Cerebellar cortex (tissue), 1 donor: Measurements from ENCODE around the gene CRY2.

Experiments used
- DNase-seq: peaks from one replicate; pipeline ENCODE4 v3.0.0-alpha.2; 2015; ENCODE audit warnings: low spot score

CRY2 gene

GRCh38 chr11:45879803-45880686 is 32.8 kb downstream of the CRY2 start:
- DNase-seq = no peak

DNA sequence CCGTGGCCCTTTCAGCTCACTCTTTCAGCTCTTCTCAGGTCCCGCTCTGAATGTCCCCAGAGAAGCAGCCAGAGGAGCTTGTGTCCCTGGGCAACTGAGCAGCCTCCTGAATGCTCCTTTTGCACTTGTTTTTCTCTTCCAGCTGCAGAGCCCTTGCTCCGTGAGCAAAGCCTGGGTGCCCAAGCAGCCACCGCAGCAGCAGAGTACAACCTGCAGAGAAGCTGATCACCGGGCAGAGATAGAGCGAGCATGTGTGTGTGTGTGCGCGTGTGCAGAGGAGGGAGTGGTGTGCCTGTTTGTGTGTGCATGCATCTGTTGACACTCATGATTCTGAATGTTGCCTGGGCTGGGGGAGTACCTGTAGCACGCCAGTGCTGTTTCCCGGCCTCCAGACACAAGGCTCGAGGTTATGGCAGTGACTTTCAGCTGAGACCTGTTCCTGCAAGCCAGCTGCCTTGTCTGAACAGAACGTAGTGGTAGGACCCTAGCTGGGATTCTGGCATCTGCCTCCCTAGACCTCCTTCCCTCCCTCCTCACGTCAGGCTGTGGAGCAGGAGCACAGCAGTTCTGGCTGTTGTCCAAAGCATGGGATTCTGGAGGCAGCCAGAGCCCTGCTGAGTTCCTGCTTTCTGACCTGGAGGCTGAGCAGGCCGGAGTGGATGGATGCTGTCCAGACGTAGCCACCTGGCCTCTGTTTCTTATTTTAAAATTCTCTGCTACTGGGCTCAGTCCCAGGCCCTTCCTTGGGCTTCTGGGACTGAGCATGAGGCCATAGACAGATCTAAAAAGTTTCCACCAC is 33.7 kb downstream of the CRY2 start:
- peak; percentile 96 for DNase-seq

- peak; percentile 63 for DNase-seq
Observed at GRCh38 chr11:45881708-45882368, 34.6 kb downstream of the CRY2 start.

GRCh38 chr11:45884596-45885185 is 37.4 kb downstream of the CRY2 start:
- no peak for DNase-seq

DNA sequence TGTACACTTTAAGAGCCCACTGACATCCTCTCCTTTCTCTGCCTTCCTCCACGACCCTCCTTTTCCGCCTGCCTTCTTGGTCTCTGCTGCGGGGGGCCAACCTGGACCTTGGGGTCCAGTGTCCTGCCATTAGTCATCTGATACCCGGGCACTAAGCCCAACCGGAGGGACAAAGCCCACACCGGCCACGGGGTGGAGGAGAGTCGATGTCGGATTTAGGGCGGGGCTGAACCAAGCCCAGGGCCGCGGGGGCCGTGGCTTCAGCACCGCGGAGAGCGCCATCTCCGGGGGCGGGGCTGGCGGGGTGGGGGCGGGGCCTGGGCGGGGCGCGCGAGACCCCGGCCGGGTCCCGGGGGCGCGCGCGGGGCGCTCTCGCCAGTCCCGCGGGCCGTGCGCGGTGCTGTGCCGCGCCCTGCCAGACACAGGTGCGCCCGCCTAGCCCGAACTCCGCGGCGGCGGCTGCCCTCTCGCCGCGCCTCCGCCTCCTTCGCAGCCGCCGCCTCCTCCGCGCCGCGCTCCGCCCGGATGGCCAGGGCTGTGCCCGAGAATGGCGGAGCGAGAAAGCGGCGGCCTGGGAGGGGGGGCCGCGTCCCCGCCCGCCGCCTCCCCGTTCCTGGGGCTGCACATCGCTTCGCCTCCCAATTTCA is 38.1 kb downstream of the CRY2 start, which contains the start of gene MAPK8IP1:
Gene MAPK8IP1, plus strand, starts transcription at position 378 of the 647 bp plus-strand sequence. Its CDS starts 170 bp downstream, at position 548.
- DNase-seq = peak; percentile 69

- peak; percentile 43 for DNase-seq
Observed at GRCh38 chr11:45885921-45886721, 38.8 kb downstream of the CRY2 start.

DNA sequence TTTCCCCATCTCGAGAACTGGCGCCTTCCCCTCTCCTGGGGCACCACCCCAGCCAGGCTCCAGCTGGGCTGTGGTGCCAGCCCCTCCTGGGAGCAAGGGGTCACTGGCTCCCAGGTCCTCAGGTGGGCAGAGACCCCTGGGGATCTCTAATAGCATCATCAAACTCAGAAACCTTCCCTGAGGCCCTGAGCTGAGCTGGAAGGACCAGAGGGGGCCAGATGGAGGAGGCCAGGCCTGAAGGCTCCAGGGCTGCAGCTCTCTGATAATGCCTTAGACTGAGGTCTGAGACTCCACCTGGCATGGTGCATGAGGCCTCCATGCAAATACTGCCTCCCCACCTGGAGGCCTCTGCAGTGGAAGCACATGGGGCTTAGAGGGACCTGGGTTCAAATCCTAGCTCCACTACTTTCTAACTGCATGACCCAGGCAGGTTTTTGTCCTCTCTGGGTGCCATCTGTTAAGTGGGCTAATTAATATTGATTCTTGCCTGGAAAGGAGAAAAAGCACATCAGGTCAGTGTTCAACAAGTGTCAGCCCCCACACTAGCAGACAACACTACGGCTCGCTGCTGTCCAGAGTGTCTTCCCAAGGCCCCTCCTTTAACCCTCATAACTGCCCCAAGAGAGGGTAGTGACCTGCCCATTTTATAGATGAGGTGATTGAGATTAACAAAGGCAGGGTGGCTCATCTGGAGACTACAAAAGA is 39.7 kb downstream of the CRY2 start:
- DNase-seq = no peak

DNA sequence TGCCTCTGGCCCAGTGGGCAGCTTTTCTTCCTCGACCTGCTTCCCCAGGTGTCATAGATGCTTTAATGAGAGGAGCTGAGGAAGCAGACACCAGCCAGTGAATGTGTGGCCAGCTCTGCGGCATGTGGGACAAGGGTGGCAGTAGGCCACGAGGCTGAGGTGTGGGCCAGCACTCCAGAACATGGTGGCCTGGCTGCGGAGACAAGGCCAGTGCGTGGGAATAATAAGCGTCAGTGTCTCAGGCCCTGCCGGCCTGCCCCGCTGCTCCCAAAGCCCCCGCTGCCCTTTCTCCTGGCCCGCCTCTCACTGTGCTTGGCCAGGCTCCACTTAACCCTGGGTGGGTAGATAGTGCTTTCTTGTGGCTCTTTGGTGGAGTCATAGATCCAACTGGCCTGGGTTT is 40.3 kb downstream of the CRY2 start:
- DNase-seq = no peak

- no peak for DNase-seq
Observed at GRCh38 chr11:45889555-45889954, 42.3 kb downstream of the CRY2 start.

- DNase-seq = no peak
Observed at GRCh38 chr11:45889966-45890365, 42.7 kb downstream of the CRY2 start.

DNA sequence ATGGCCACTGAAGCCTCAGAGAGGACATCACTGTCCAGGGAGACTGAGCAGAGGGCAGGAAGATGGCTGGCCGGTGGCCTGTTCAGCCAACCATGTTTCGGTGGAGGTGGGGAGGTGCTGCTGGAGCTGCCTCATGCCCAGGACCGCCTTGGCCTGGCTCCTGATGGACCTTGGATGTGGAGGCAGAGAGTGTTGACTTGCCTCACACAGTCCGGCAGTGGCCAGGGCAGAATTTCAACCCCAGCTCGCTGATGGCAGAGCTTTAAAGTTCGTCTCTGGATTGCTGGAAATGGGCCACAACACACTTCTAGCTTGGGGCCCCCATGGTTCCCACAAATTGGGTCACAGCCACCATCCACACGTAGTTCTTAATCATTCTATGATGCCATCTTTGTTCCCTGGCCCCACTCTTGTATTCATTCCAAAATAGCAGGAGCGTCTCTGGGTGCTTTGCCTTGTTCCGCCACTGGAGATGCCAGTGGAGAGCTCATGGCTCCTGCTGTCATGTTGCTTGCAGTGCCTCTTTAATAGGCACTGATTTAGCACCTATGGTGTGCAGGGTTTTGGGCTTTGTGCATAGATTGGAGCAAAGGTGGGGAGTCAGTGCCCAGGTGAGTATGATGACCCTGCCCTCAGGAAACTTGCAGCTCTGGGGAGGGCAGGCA is 43.7 kb downstream of the CRY2 start:
- DNase-seq = peak; percentile 38

- DNase-seq = no peak
Observed at GRCh38 chr11:45892856-45893255, 45.6 kb downstream of the CRY2 start.

GRCh38 chr11:45894555-45895247 is 47.4 kb downstream of the CRY2 start:
- DNase-seq = peak; percentile 43

DNA sequence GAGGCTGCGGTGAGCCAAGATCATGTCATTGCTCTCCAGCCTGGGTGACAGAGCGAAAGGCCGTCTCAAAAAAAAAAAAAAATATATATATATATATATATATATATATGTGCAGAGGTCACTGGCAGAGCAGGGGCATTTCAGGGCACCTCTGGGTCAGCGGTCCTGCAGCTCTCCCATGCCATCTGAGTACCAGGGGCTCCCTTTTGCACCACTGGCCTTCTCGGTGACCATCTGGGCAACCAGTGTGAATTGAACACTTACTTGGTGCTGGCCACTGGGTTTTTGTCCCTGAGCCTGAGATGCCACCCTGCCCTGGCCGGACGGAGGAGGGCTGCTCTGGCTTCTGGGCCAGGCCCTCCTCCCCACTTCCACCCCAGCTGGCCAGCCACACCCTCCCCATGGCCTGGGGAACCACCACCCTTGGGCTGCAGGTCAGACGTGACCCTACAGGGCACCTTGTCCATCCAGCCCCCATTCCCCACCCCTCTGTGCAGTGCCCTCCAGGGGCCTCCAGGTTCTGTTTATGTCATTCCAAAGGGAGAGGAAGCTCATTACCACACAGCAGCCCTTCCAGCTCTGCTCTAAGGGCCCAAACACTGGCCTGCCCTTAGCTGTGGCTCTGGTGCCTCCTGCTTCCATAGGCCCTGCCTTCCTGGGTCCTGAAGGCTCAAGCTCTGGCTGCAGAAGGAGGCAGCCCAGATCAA is 48.4 kb downstream of the CRY2 start:
- no peak for DNase-seq

DNA sequence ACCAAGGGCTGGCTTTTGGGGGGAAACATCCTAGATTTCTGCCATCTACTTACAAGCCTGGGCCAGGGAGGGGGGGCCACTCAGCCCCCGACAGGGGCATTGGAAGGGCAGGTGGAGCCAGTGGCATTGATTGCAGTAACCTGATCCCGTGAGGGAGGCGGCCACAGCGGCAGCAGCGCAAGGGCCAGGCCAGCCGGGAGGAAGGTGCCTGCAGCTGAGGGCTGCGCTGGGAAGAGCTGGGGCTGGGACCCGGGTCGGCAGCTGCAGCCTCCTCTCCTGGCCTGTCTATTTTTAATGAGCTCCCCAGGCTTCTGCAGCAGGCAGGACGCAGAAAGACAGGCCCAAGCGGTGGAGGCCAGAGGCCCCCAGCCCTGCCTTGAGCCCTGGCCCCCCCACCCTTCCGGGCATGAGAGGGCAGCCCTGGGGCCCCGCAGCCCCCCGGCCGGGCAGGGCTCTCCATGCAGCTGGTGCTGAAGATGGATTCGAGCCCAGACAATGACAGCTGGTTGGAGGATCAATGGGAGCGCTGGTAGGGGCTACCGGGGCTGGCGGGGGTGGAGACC is 49.2 kb downstream of the CRY2 start:
- DNase-seq = no peak

DNA sequence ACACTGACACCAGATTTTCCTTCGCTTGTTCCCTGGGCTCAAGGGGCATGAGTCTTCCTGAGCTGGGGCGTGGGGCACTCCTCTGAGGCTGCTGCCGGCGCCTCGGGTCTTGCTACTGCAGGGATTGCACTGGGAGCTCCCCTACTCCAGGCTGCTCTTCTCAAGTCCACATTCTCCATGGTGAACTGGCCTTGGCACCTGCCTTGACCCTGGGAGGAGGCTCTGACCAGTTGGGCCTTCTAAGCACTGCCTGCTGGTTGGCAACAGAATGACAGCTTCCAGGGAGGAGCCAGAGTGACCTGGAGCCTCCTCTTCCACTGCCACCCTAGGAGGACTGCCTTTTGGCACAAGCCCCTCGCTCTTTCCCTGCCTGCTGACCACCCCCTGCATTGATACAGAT is 50.3 kb downstream of the CRY2 start:
- DNase-seq = no peak

GRCh38 chr11:45899086-45899447 is 51.8 kb downstream of the CRY2 start:
- no peak for DNase-seq
